Ecto neural progenitor cell (in vitro differentiated cells): Measurements from ENCODE around the gene LLGL2.

Experiments used
- DNase-seq: peaks from one replicate; pipeline ENCODE4 v3.0.0-alpha.2; 2018; ENCODE audit warnings: low spot score

The LLGL2 gene

DNA sequence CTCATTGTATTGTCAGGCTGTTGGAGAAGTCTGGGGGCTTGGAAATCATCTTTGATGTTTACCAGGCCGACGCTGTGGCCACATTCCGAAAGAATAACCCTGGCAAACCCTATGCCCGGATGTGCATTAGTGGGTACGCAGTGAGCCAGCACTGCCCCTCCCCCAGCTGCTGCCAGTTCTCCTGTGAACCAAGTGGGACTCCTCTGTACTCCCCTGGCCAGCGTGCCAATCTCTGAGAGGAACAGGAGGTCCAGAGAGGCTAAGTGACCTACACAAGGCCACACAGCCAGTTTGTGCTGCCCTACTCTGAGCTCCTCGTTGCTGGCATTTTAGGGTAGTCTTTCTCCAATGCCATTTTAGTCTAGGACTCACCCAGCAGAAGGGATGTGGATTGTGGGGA lies 1.9 kb upstream of the LLGL2 start:
- no peak for DNase-seq

- DNase-seq: no peak
Observed at GRCh38 chr17:75524269-75524969, 1.1 kb upstream of the LLGL2 start.

DNA sequence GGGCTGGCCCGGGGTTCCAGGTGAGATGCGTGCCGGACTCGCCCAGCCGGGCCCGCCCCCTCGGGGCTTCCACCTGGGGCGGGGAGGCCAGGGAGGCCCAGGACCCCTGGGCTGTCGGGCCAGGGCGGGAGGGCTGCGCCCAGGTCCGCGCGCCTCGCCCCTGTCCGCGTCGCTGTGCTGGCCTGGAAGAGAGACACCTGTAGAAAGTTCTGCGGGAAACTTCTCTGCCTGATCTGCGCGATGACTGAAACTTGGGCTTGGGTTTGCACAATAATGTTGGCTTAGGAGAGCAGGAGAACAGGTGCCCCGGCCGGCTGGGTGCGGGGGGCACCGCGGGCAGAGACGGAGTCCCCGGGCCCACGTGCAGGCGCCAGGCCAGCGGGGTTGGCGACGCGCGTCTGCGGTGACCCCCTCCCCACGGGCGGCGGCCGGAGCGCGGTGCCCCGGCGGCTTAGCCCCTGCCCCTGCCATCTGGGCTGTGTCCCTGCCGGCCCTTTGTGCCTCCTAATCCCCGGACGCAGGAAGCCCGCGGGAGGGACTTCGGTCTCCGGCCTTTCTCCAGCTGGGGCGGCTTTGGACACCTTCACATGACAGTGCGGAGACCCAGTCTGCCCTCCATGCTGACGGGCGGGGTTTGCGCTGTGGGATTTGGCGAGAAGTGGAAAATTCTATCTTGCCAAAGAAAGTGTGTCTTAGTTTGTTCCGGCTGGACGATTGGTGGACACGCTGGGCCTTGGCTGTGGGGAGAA lies 483 bp downstream of the LLGL2 start:
- DNase-seq: peak; percentile 89

- no peak for DNase-seq
Observed at GRCh38 chr17:75526555-75527270, 1.2 kb downstream of the LLGL2 start.

- no peak for DNase-seq
Observed at GRCh38 chr17:75530837-75531720, 5.6 kb downstream of the LLGL2 start.

- DNase-seq: no peak
Observed at GRCh38 chr17:75531721-75532072, 6.2 kb downstream of the LLGL2 start.

DNA sequence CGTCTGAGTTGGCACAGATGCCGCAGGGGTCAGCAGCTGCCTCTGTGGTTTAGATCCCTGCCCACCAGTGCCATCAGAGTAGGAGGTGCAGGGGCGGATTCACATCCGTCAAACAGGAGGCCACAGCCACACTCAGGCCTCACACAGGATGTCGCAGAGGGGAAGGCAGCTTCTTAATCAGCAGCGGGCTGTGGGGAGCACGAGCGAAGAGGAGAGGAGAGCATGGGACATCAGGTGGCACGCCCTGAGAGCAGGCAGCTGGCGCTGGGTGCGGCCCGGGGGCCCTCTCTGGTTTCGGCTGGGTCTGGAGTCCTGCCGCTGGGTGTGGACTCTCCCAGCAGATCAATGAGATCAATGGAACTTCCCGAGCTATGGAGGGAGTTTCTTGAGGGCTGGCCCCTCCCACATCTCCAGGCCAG lies 9.6 kb downstream of the LLGL2 start:
- peak; percentile 66 for DNase-seq

GRCh38 chr17:75535871-75536270 lies 10.4 kb downstream of the LLGL2 start:
- no peak for DNase-seq

DNA sequence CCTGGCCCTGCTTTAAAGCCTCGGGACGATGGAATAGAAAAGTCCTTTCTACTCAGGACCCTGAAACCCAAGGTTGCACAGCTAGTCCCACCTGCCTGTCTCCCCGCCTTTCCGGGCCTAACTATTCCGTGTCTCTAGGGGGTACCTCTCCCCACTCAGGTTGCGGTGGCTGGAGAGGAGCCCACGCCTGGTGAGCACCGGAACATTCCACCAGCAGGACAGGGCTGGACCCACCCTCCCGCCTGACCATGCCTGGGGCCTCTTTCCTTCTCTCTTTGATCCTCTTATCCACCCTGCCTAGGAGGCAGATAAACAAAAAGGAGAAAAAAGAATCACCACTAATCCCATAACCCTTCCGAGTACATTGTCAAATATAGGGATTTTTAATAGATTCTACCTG lies 10.9 kb downstream of the LLGL2 start:
- no peak for DNase-seq

GRCh38 chr17:75539967-75540729 lies 14.7 kb downstream of the LLGL2 start:
- no peak for DNase-seq

DNA sequence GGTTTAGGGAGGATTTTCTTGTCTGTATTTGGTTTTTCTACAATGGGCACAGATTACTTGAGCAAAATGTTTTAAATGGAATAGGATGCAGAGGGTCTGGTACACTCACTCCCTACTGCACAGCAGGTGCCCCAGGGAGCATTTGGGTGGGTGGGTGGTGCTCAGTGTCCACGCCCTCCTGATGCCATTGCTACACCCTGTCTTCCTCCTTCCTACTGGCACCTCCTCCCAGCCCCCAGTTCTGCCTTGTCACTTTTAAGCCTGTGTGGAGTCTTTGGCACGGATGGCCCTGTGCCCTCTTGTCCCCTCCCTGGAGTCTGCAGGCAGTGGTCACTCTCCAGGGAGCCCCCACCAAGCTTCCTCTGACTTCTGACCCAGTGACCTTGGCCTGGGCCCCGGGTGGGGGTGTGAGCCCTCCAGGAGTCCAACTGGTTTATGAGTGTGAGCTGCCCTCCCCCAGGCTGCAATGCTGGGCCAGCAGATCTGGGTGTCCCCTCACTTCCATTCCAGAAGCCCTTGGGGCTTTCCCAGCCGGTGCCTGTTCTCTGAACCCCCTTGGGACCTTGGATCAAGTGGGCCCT lies 15.5 kb downstream of the LLGL2 start:
- DNase-seq: no peak

DNA sequence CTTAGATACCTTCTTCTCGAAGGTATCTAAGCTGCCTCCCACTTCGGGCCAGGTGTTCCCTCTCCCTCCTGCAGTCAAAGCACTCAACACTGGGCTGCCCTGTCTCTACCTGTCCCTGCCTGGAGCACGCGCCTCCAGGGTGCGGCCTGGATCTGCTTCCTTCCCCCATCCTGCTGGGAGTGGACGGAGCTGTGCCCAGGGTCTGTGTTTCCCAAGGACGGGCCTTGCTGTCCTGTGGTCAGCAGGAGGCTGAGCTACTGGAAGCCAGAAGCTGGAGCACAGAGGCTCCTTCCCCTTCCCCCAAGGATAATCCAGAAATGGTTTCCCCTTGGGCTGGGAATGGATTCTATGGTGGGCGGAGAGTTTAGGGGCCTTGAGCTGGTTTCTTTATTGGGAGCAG lies 16.7 kb downstream of the LLGL2 start:
- DNase-seq: no peak

GRCh38 chr17:75542728-75543336 lies 17.3 kb downstream of the LLGL2 start:
- DNase-seq: no peak

- no peak for DNase-seq
Observed at GRCh38 chr17:75544250-75544649, 18.8 kb downstream of the LLGL2 start.

GRCh38 chr17:75546181-75546580 lies 20.7 kb downstream of the LLGL2 start:
- no peak for DNase-seq

GRCh38 chr17:75547091-75547490 lies 21.6 kb downstream of the LLGL2 start:
- DNase-seq: no peak

DNA sequence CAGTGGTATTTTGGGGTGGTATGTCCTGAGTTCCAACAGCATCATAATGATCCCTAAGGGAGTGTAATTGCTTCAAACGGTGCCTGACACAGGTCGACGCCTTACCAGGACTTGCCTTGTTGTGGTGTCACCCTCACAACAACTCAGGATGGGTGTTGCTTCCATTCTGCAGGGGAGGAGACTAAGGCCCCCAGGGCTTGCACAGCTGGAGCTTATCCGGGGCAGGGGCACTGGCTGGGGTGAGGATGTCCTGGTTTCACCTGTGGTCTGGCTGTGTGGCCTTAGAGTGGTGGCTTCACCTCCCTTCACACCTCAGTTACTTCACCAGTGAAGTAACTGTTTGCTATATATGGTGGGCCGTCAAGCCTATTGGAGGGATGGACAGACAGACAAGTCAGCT lies 23.3 kb downstream of the LLGL2 start:
- DNase-seq: no peak

DNA sequence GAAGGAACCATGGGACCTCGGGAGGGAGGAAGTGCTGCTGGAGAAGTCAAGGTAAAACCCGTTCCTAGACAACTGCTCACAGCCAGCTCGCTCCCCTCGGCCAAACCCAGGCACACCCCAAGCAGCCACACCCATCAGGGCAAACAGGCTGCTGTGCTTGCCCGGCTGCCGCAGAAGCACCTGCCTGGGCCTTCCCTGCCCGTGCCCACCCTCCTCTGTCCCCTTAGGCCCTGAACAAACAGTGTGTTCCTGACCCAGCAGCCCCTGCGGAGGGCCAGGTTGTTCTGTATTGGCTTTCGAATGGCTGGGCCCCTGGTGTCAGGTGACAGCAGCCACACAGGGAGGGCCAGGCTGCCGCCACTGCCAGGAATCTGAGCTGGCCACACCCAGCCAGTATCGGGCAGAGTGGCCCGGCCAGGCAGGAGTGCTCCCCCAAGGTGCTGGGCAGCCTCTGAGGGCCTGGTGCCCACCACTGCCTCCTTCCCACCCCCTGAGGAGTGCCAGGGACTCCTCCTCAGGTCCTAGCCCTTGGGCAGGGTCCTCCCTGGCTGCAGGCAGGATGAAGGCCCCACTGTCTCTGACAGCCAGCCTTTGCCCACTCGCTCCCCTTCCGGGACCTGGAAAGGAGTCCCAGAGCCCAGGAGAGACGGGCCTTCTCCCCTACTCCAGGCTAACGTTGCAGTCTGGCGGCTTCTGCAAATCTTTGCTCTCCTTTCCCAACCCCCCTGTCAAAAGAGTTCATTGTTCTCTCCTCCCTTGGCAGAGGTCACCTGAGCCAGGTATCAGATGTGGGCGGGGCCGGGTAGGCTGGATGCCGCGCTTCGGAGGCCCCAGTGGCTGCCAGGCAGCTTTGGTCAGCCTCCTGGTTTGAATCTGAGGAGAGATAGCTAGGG lies 24.0 kb downstream of the LLGL2 start:
- DNase-seq: peak; percentile 85

DNA sequence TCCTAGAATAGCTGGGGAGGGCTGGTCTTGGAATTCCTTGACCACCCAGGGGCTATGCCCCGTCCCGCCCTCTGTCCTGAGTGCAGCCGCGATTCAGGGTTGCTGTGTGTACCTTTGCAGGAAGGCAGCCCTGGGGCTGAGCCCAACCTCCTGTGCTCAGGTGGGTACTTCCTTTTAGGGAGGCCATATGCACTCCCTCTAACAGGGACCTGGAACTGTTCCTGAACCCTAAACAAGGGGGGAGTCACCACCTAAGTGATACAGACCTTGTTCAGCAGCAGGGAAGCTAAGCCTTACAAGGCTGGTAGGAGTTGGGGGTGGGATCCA lies 24.6 kb downstream of the LLGL2 start:
- no peak for DNase-seq

DNA sequence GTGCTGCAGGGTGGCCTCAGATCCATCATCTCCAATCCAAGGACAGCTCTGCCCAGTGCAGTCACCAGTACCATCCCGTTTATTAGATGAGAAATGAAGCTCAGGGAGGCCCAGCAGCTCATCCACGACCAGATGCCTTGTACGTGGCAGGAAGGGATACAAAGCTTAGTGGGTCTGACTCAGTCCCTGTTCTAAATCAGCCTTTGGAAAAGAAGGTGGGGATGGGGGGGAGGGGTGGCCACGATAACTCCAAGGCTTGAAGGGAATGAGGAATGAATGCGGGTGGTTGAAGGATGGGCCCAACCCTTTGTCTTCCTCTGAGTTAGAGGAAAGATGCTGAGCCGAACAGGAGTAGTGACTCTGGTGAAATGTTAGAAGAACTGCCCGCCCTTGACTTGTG lies 25.8 kb downstream of the LLGL2 start:
- DNase-seq: no peak
